ENCODE measurements around the gene DEAF1. TPM values are rescaled to one million over a fixed set of nuclear protein-coding genes. Genes with fewer than 3 reads are reported as not detected.

DEAF1 gene
- total and polyA plus RNA-seq, 10 of the 15 experiments (the other 5 are each of a cell fraction or from before 2014, with no cell fraction given) = 0.68 to 51.3 (median 25.9) TPM

GRCh38 chr11:607971-608659 is 86.9 kb downstream of the DEAF1 start (continued):
- TF ChIP-seq CTCF (IDR thresholded peaks at IDR 0.05 in 2 of 3, conservative IDR thresholded peaks at IDR 0.05 in 1 of 3; ENCODE audit: control insufficient read depth in 2 of 3, extremely low read depth in 1 of 3, insufficient read depth in 1 of 3, low read depth in 3 of 3, low read length in 3 of 3) = no peak
- no peak for TF ChIP-seq CEBPZ (IDR thresholded peaks at IDR 0.05; ENCODE audit: low read depth, low read length)
- no peak for TF ChIP-seq PKNOX1 (IDR thresholded peaks at IDR 0.05)
- TF ChIP-seq NFXL1 (IDR thresholded peaks at IDR 0.05; ENCODE audit: borderline replicate concordance) = no peak

Measured in GM12878 (cell line).